ENCODE data around the gene DNAJB1. TPM values are rescaled to one million over a fixed set of nuclear protein-coding genes. Genes with fewer than 3 reads are reported as not detected.

DNAJB1 gene
- total RNA-seq, 1 experiment from 2014 or later, result 77.7 TPM

DNA sequence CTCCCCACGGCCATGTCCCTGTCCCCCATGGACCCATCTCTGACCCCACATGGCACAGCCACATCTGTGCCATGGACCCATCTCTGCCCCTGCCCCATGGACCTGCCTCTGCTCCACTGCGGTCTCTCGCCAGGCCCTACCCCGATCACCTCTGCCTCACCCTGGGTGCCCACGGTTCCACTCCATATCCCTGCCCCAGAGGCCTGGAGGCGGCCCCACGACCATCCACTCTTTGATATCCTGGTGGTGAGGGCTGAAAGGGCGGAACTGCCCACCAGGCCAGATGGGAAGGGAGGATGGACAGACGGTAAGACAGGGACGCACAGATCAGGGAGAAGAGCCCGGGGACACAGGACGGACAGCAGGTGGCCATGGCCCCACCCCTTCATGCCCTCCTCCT, 43.4 kb downstream of the DNAJB1 start:
- peaks cover 6 to 30% (median 16%) of the 10 kb centered on the region in 3 experiments; a peak in 6 of 7 replicates for H3K36me3 Mint-ChIP-seq (ENCODE audit: insufficient read depth in 1 of 3, low read depth in 3 of 3)
- no peak overlapping the region for H3K56ac ChIP-seq (ENCODE audit: insufficient read length, low read depth, low read length)
- H2BK12ac ChIP-seq (ENCODE audit: insufficient read length, low read depth, low read length), result no peak overlapping the region
- H3K27ac Mint-ChIP-seq, result no peak overlapping the region
- no peaks in the 10 kb centered on the region for H3K79me2 ChIP-seq (ENCODE audit: insufficient read depth, low read length)
- H2BK120ac ChIP-seq (ENCODE audit: low read depth, low read length, poor library complexity, severe bottlenecking), result no peak overlapping the region
- no peak overlapping the region for H4K8ac ChIP-seq (replicated peaks; ENCODE audit: insufficient read length, low read depth, low read length)
- H3K27me3 ChIP-seq (ENCODE audit: insufficient read depth, low read length), result no peaks in the 10 kb centered on the region
- peaks cover 2% of the 10 kb centered on the region; the same call in 1 of the 2 replicates for H3K27me3 Mint-ChIP-seq (ENCODE audit: low read depth)
- H3K9me3 Mint-ChIP-seq, result no peaks in the 10 kb centered on the region; a peak in 1 of 5 replicates
- H3K4me3 Mint-ChIP-seq, result no peak overlapping the region; a peak in 2 of 5 replicates
- H3K4me1 Mint-ChIP-seq, result peaks cover 20 to 38% of the 10 kb centered on the region in 2 experiments
- H4K20me1 ChIP-seq (ENCODE audit: control insufficient read depth, insufficient read depth, insufficient read length), result no peaks in the 10 kb centered on the region
- H2AK5ac ChIP-seq (ENCODE audit: insufficient read length, low read length), result no peak overlapping the region
- H3K27ac ChIP-seq (ENCODE audit: insufficient read length, low read depth, low read length), result no peak overlapping the region
- no peak overlapping the region for H4K5ac ChIP-seq (ENCODE audit: insufficient read length, low read depth, low read length)
- no peak overlapping the region for H2BK15ac ChIP-seq (ENCODE audit: low read depth, low read length)
- no peak for DNase-seq
- peaks cover 7% of the 10 kb centered on the region for H3K23me2 ChIP-seq (ENCODE audit: insufficient read length, low read depth, low read length, poor library complexity, severe bottlenecking)
- TF ChIP-seq, protein P1, sequence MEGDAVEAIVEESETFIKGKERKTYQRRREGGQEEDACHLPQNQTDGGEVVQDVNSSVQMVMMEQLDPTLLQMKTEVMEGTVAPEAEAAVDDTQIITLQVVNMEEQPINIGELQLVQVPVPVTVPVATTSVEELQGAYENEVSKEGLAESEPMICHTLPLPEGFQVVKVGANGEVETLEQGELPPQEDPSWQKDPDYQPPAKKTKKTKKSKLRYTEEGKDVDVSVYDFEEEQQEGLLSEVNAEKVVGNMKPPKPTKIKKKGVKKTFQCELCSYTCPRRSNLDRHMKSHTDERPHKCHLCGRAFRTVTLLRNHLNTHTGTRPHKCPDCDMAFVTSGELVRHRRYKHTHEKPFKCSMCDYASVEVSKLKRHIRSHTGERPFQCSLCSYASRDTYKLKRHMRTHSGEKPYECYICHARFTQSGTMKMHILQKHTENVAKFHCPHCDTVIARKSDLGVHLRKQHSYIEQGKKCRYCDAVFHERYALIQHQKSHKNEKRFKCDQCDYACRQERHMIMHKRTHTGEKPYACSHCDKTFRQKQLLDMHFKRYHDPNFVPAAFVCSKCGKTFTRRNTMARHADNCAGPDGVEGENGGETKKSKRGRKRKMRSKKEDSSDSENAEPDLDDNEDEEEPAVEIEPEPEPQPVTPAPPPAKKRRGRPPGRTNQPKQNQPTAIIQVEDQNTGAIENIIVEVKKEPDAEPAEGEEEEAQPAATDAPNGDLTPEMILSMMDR (conservative IDR thresholded peaks at IDR 0.05), result no peak
- H3K23ac ChIP-seq (ENCODE audit: insufficient read length, low read depth, low read length), result no peak overlapping the region
- no peak overlapping the region for H3K9ac ChIP-seq (ENCODE audit: extremely low read depth, insufficient read length, low read length)
- no peak overlapping the region for H3K4ac ChIP-seq (ENCODE audit: low read depth, low read length)
- no peak overlapping the region for H2AFZ ChIP-seq (ENCODE audit: low read length)
- no peak overlapping the region for H3K4me2 ChIP-seq (ENCODE audit: insufficient read depth, insufficient read length, low read length)
- no peak overlapping the region for H2BK5ac ChIP-seq (ENCODE audit: insufficient read length, low read length)
- H4K91ac ChIP-seq (ENCODE audit: insufficient read length, low read depth, low read length), result no peak overlapping the region
- no peaks in the 10 kb centered on the region; the same call in 1 of the 2 replicates for H3K4me1 ChIP-seq (ENCODE audit: insufficient read depth, low read length)
- WGBS (ENCODE audit: extremely low coverage, insufficient read length, low lambda C conversion rate), result no CpG with 5 or more reads among the region's 12 CpGs
- H3T11ph ChIP-seq (ENCODE audit: low read length), result no peak overlapping the region
- H3K18ac ChIP-seq (ENCODE audit: insufficient read length, low read depth, low read length), result no peak overlapping the region
- no peak overlapping the region for H3K14ac ChIP-seq (ENCODE audit: insufficient read depth, low read length)
- no peak overlapping the region for H2BK20ac ChIP-seq (ENCODE audit: low read depth, low read length, poor library complexity, severe bottlenecking)
- no peaks in the 10 kb centered on the region for H3K79me1 ChIP-seq (ENCODE audit: insufficient read depth, low read depth, low read length, poor library complexity, severe bottlenecking)
- no peaks in the 10 kb centered on the region for H3K9me3 ChIP-seq (ENCODE audit: control insufficient read depth, low read depth, low read length)

Measured in H9 (cell line).